ENCODE data around the gene NCBP2. TPM values are rescaled to one million over a fixed set of nuclear protein-coding genes. Genes with fewer than 3 reads are reported as not detected.

NCBP2 gene
- total RNA-seq, 1 donor from 2014 or later, result 16.9 TPM

GRCh38 chr3:196942915-196943277 is 568 bp upstream of the NCBP2 start:
- Histone ChIP-seq H3K4me1 (peaks cover 14 to 17% of the 10 kb centered on the region in 2 donors), H3K4me3 (peak overlapping the region; percentile 93 to 100), H3K27ac (peak overlapping the region; percentile 88 to 96), H3K27me3 (no peaks in the 10 kb centered on the region), H3K9me3 (no peaks in the 10 kb centered on the region), H3K36me3 (peaks cover 9 to 10% of the 10 kb centered on the region in 2 donors)
- TF ChIP-seq, protein P1, sequence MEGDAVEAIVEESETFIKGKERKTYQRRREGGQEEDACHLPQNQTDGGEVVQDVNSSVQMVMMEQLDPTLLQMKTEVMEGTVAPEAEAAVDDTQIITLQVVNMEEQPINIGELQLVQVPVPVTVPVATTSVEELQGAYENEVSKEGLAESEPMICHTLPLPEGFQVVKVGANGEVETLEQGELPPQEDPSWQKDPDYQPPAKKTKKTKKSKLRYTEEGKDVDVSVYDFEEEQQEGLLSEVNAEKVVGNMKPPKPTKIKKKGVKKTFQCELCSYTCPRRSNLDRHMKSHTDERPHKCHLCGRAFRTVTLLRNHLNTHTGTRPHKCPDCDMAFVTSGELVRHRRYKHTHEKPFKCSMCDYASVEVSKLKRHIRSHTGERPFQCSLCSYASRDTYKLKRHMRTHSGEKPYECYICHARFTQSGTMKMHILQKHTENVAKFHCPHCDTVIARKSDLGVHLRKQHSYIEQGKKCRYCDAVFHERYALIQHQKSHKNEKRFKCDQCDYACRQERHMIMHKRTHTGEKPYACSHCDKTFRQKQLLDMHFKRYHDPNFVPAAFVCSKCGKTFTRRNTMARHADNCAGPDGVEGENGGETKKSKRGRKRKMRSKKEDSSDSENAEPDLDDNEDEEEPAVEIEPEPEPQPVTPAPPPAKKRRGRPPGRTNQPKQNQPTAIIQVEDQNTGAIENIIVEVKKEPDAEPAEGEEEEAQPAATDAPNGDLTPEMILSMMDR (IDR thresholded peaks at IDR 0.05), result no peak
- no peak for DNase-seq (ENCODE audit: low spot score in 2 of 2)
- intact Hi-C loops (cut with DNase I), result loop anchor here (1.0 to 5.0 kb wide), 6 partner anchors 26 to 440 kb away; partner anchors contain the start of genes CEP19, FBXO45, PAK2 and PIGX

DNA sequence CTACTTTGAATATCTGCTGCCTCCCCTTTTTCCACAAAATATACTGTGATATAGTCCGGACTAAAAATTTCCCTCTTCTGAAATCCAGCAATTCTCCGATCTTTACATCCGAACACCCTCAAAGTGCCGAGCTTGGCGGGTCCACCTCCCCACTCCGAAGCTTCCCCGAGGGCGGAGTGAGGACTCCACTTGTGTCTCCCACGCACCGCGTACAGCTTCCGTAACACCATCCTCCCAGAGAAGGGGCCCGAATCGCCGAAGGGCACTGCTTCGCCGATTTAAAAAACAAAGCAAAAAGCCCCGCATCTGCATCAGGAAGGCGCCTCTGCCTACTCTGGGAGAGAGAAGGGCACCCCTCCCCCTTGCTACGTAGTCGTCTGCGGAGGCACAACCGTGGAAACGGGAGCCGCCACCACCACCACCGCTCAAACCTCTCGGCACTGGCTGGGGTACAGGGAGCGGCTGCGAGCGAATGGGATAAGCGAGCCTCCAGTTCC is 551 bp downstream of the NCBP2 start:
- Histone ChIP-seq H3K4me1 (peaks cover 14 to 17% of the 10 kb centered on the region in 2 donors), H3K27ac (peak overlapping the region; percentile 88 to 96), H3K27me3 (no peaks in the 10 kb centered on the region), H3K9me3 (no peaks in the 10 kb centered on the region), H3K4me3 (peak overlapping the region; percentile 93 to 100), H3K36me3 (peaks cover 20 to 21% of the 10 kb centered on the region in 2 donors)
- DNase-seq (ENCODE audit: low spot score in 2 of 2), result peak in 1 of 2 donors; percentile 70
- TF ChIP-seq, protein P1 (IDR thresholded peaks at IDR 0.05), result no peak
- intact Hi-C loops (cut with DNase I), result loop anchor here (1.0 to 5.0 kb wide), 6 partner anchors 27 to 439 kb away; partner anchors contain the start of genes CEP19, FBXO45, PAK2 and PIGX

- Histone ChIP-seq H3K9me3 (no peaks in the 10 kb centered on the region), H3K27ac (no peak overlapping the region), H3K4me1 (peaks cover 11 to 15% of the 10 kb centered on the region in 2 donors), H3K36me3 (peaks cover 50 to 52% of the 10 kb centered on the region in 2 donors), H3K27me3 (no peaks in the 10 kb centered on the region), H3K4me3 (no peak overlapping the region)
- DNase-seq (ENCODE audit: low spot score in 2 of 2), result no peak
- TF ChIP-seq, protein P1 (IDR thresholded peaks at IDR 0.05), result no peak
- intact Hi-C loops (cut with DNase I), result no loop called here
These were observed 3.8 kb downstream of the NCBP2 start for GRCh38 chr3:196938576-196938975.

- intact Hi-C loops (cut with DNase I), result no loop called here
- TF ChIP-seq, protein P1 (IDR thresholded peaks at IDR 0.05), result no peak
- Histone ChIP-seq H3K4me3 (no peak overlapping the region), H3K27me3 (no peaks in the 10 kb centered on the region), H3K9me3 (no peaks in the 10 kb centered on the region), H3K36me3 (peaks cover 54 to 56% of the 10 kb centered on the region in 2 donors), H3K4me1 (peaks cover 7 to 10% of the 10 kb centered on the region in 2 donors), H3K27ac (no peak overlapping the region)
- DNase-seq (ENCODE audit: low spot score in 2 of 2), result no peak
These were observed 4.2 kb downstream of the NCBP2 start for GRCh38 chr3:196938124-196938523.

GRCh38 chr3:196936288-196936687 is 6.0 kb downstream of the NCBP2 start:
- H3K9me3 ChIP-seq, result no peaks in the 10 kb centered on the region
- TF ChIP-seq, protein P1 (IDR thresholded peaks at IDR 0.05), result no peak
- intact Hi-C loops (cut with DNase I), result no loop called here
- H3K27me3 ChIP-seq, result no peaks in the 10 kb centered on the region
- peaks cover 6 to 10% of the 10 kb centered on the region in 2 donors for H3K4me1 ChIP-seq
- H3K36me3 ChIP-seq, result peaks cover 70 to 72% of the 10 kb centered on the region in 2 donors
- DNase-seq (ENCODE audit: low spot score in 2 of 2), result no peak
- H3K27ac ChIP-seq, result no peak overlapping the region
- no peak overlapping the region for H3K4me3 ChIP-seq
